ENCODE data around the gene TMEM179. TPM values are rescaled to one million over a fixed set of nuclear protein-coding genes. Genes with fewer than 3 reads are reported as not detected.
A peak's percentile ranks its signal among the peaks of the same experiment; 100 is the strongest.

The TMEM179 gene
- total and polyA plus RNA-seq, 2 of the 8 experiments (the other 6 are each of a cell fraction or from before 2014, with no cell fraction given): 2.9 to 4.0 TPM

DNA sequence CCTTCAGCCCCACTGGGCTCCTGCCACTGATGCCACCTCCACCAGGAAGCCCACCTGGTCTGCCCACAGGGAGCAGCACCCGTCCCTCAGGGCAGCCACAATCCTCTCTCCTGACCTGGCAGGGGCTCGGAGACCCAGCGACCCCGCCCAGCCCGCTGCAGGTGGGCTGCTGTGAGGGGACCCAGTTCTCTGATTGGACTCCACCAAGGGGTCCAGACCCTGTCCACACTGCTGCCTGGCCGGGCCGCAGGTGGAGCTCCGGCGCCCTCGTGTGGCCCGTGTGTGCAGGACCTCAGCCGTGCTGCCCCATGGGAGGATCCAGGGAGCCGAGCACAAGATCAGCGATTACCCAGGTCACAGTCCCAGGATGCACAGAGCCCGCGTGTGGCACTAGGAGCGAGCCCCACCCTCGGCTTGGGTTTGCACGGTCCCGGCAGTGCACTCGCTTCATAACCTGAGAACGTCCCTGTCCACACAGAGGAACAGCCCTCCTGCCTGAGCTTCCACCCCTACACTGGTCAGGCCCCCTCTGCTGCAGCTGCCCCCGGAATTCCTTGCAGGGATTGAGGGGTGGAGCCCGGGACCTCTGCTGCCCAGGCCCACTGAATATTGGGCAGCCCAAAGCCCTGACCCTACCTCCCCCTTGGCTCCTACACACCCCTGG lies 35.4 kb upstream of the TMEM179 start (continued):
- TF ChIP-seq KDM5A (IDR thresholded peaks at IDR 0.05; ENCODE audit: low read length) (no peak), FOSL1 (IDR thresholded peaks at IDR 0.05; ENCODE audit: insufficient read depth, low read depth, low read length) (no peak), SIX5 (IDR thresholded peaks at IDR 0.05; ENCODE audit: low read depth, low read length) (no peak), PHF8 (conservative IDR thresholded peaks at IDR 0.05; ENCODE audit: low read depth, low read length) (no peak), TCF12 (IDR thresholded peaks at IDR 0.05; ENCODE audit: low read depth, low read length) (no peak), RBBP5 (IDR thresholded peaks at IDR 0.05; ENCODE audit: borderline replicate concordance, low read depth, low read length) (no peak), HDAC2 (IDR thresholded peaks at IDR 0.05; ENCODE audit: borderline replicate concordance in 1 of 2, low read depth in 2 of 2, low read length in 2 of 2) (no peak), RAD21 (IDR thresholded peaks at IDR 0.05 in 1 of 2, conservative IDR thresholded peaks at IDR 0.05 in 1 of 2; ENCODE audit: low read depth in 2 of 2, low read length in 2 of 2) (peak; percentile 99 to 100), CTBP2 (IDR thresholded peaks at IDR 0.05; ENCODE audit: borderline replicate concordance, insufficient read depth, insufficient read length, low read length) (no peak), EGR1 (IDR thresholded peaks at IDR 0.05; ENCODE audit: borderline replicate concordance, low read depth, low read length) (no peak), JUND (IDR thresholded peaks at IDR 0.05; ENCODE audit: low read length) (no peak), SP4 (IDR thresholded peaks at IDR 0.05; ENCODE audit: low read length) (no peak), ZNF274 (IDR thresholded peaks at IDR 0.05; ENCODE audit: borderline replicate concordance, extremely low read depth, low read length) (no peak), CBX5 (IDR thresholded peaks at IDR 0.05; ENCODE audit: low read depth, low read length) (no peak), GABPA (IDR thresholded peaks at IDR 0.05; ENCODE audit: borderline replicate concordance, insufficient read depth, low read length) (peak; percentile 81), CTCF (IDR thresholded peaks at IDR 0.05; ENCODE audit: control extremely low read depth in 1 of 3, insufficient read depth in 1 of 3, low read depth in 1 of 3, low read length in 3 of 3) (peak; percentile 98 to 99 (median 98)), BRCA1 (IDR thresholded peaks at IDR 0.05; ENCODE audit: low read depth, low read length) (no peak), CEBPB (IDR thresholded peaks at IDR 0.05; ENCODE audit: low read depth, low read length) (0 out of 2 replicates have a peak, but pooled peaks have one; percentile 5)
- TF ChIP-seq, protein P1, sequence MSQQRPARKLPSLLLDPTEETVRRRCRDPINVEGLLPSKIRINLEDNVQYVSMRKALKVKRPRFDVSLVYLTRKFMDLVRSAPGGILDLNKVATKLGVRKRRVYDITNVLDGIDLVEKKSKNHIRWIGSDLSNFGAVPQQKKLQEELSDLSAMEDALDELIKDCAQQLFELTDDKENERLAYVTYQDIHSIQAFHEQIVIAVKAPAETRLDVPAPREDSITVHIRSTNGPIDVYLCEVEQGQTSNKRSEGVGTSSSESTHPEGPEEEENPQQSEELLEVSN (IDR thresholded peaks at IDR 0.05): no peak
- TF ChIP-seq, protein P2, sequence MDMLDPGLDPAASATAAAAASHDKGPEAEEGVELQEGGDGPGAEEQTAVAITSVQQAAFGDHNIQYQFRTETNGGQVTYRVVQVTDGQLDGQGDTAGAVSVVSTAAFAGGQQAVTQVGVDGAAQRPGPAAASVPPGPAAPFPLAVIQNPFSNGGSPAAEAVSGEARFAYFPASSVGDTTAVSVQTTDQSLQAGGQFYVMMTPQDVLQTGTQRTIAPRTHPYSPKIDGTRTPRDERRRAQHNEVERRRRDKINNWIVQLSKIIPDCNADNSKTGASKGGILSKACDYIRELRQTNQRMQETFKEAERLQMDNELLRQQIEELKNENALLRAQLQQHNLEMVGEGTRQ (IDR thresholded peaks at IDR 0.05; ENCODE audit: low read length): no peak

Data from H1 (cell line).